ENCODE results near the gene IQGAP2. TPM values are rescaled to one million over a fixed set of nuclear protein-coding genes. Genes with fewer than 3 reads are reported as not detected.

IQGAP2 gene
- total RNA-seq, 4 donors from 2014 or later, result 22.6 to 63.9 (median 28.3) TPM

GRCh38 chr5:76474377-76474776 is 71.3 kb downstream of the IQGAP2 start:
- TF ChIP-seq CTCF (IDR thresholded peaks at IDR 0.05), result no peak
- DNase-seq (ENCODE audit: low spot score), result no peak

GRCh38 chr5:76475385-76475784 is 72.3 kb downstream of the IQGAP2 start:
- DNase-seq (ENCODE audit: low spot score) (no peak), ATAC-seq (ENCODE audit: low FRiP score) (no peak)
- TF ChIP-seq CTCF (IDR thresholded peaks at IDR 0.05), result no peak

More at GRCh38 chr5:76474377-76474776, 71.3 kb downstream of the IQGAP2 start:
- ATAC-seq (ENCODE audit: low FRiP score), result no peak

- DNase-seq (ENCODE audit: low spot score), result no peak
- no peak for TF ChIP-seq CTCF (IDR thresholded peaks at IDR 0.05)
- ATAC-seq (ENCODE audit: low FRiP score), result no peak
Measured at GRCh38 chr5:76475936-76476335, 72.9 kb downstream of the IQGAP2 start.

GRCh38 chr5:76476474-76477038 is 73.5 kb downstream of the IQGAP2 start:
- DNase-seq (ENCODE audit: low spot score), result no peak
- ATAC-seq (ENCODE audit: low FRiP score), result no peak
- no peak for TF ChIP-seq CTCF (IDR thresholded peaks at IDR 0.05)

GRCh38 chr5:76477061-76477460 is 74.0 kb downstream of the IQGAP2 start:
- no peak for ATAC-seq (ENCODE audit: low FRiP score)
- no peak for TF ChIP-seq CTCF (IDR thresholded peaks at IDR 0.05)

GRCh38 chr5:76477571-76477970 is 74.5 kb downstream of the IQGAP2 start:
- ATAC-seq (ENCODE audit: low FRiP score) (no peak), DNase-seq (ENCODE audit: low spot score) (no peak)
- no peak for TF ChIP-seq CTCF (IDR thresholded peaks at IDR 0.05)

More at GRCh38 chr5:76477061-76477460, 74.0 kb downstream of the IQGAP2 start:
- DNase-seq (ENCODE audit: low spot score), result no peak

- DNase-seq (ENCODE audit: low spot score), result no peak
- no peak for ATAC-seq (ENCODE audit: low FRiP score)
- TF ChIP-seq CTCF (IDR thresholded peaks at IDR 0.05), result no peak
Measured at GRCh38 chr5:76479281-76479680, 76.2 kb downstream of the IQGAP2 start.

All from omental fat pad (tissue), 4 donors.